Adrenal gland (tissue), 12 donors: ENCODE data around the gene FURIN. TPM values are rescaled to one million over a fixed set of nuclear protein-coding genes. Genes with fewer than 3 reads are reported as not detected.
"Not testable (repeated sequence)": the region's sequence is repeated elsewhere in the genome, so short reads cannot be mapped to it uniquely, and the experiment has no call there.

Experiments
- DNase-seq, 7 donors: peaks; one replicate each; pipeline ENCODE4 v3.0.0-alpha.2; 2019 to 2020
- H3K27ac ChIP-seq, 5 donors: fragments of 200-600 bp; sonication (generic) in 4 of 5; 1 replicate in 3 of 5; 2 replicates in 2 of 5; pipeline versions ENCODE4 v1.5.1 to v1.8.0; 2016 to 2020; ENCODE audit warnings: mild to moderate bottlenecking in 1 of 5
- H3K27me3 ChIP-seq: fragments of 200-600 bp; 2 replicates; pipeline ENCODE4 v1.8.0; 2021
- H3K36me3 ChIP-seq, 2 donors: fragments of 200-600 bp; replicated peaks in 1 of 2; 1 replicate in 1 of 2; 2 replicates in 1 of 2; pipeline versions ENCODE4 v1.5.1 to v1.8.0; 2018 to 2022
- H3K4me1 ChIP-seq, 2 donors: fragments of 200-600 bp; replicated peaks in 1 of 2; 1 replicate in 1 of 2; 2 replicates in 1 of 2; pipeline versions ENCODE4 v1.5.1 to v1.8.0; 2018 to 2021
- H3K4me3 ChIP-seq, 4 donors: fragments of 200-600 bp; sonication (generic) in 3 of 4; one replicate each; pipeline ENCODE4 v1.5.1; 2016 to 2018
- H3K9me3 ChIP-seq, 3 donors: fragments of 200-600 bp; sonication (generic) in 1 of 3; replicated peaks in 1 of 3; 1 replicate in 2 of 3; 2 replicates in 1 of 3; pipeline versions ENCODE4 v1.5.1 to v1.8.0; 2016 to 2021
- CTCF ChIP-seq, 6 experiments: fragments of 450-650 bp in 4 of 6; fragments of 200-600 bp in 2 of 6; sonication (generic) in 1 of 6; IDR thresholded peaks; 1 replicate in 5 of 6; 2 replicates in 1 of 6; pipeline versions ENCODE4 v1.5.1 to v1.8.0; 2016 to 2021; ENCODE audit warnings: antibody characterized with exemption in 6 of 6, mild to moderate bottlenecking in 2 of 6, moderate library complexity in 1 of 6
- POLR2A ChIP-seq, 2 donors: fragments of 450-650 bp; IDR thresholded peaks; one replicate each; pipeline ENCODE4 v1.6.1; 2017; ENCODE audit warnings: antibody characterized with exemption in 2 of 2, mild to moderate bottlenecking in 2 of 2, moderate library complexity in 1 of 2
- WGBS, 4 donors: extraction: QIAGEN DNeasy Blood & Tissue Kit in 2 of 4; methylation state at CpG; one replicate each; pipeline versions ENCODE4 v1.1.5 to v1.1.7; 2013 to 2017; 5-methylcytosine and 5-hydroxymethylcytosine counted together
- intact Hi-C, 2 donors: fragments of 100-400 bp; cut with DNase I; formaldehyde crosslinking; loops; one replicate each; pipeline versions ENCODE4 v1.14.1 to v1.15.0; 2022 to 2023
- polyA plus RNA-seq, 3 donors: library from polyadenylated mRNA; stranded (reverse); fragments of 200-250 nt in 2 of 3; fragments of 350-450 nt in 1 of 3; fragmentation: Illumina TruSeq in 1 of 3; extraction: RNeasy Lipid Tissue Mini Kit (QIAGEN cat#74804) in 1 of 3; gene quantifications; one replicate each; pipeline ENCODE4 v1.2.3, GENCODE V29; 2013 to 2014
- total RNA-seq, 9 donors: library from RNA; depleted of rRNA in 4 of 9; stranded (reverse); fragments of >200 nt in 4 of 9; fragments of 120-200 nt in 1 of 9; fragmentation: NEBNext Ultra II Directional in 1 of 9; extraction: Animal tissue kit (Norgen Biotek cat#: 25700) in 1 of 9; gene quantifications; one replicate each; pipeline versions ENCODE4 v1.1.0 to v1.2.4, GENCODE V29; 2013 to 2023
- donor health status: healthy with polysubstance abuse.
- donor health status: Bipolar disorder and iron deficiency.
- donor health status: DM: yes; HTN: yes; CAD: no.
- donor health status: DM: no; HTN: no; CAD: no.
- donor health status: DM: no; HTN: no; CAD: no.
- donor health status: DM: yes; HTN: yes; CAD: no.

FURIN gene
- total and polyA plus RNA-seq, 12 donors: 11.5 to 119 (median 45.2) TPM

GRCh38 chr15:90892498-90893174 is 24.2 kb downstream of the FURIN start:
- TF ChIP-seq POLR2A (IDR thresholded peaks at IDR 0.05) (no peak), CTCF (IDR thresholded peaks at IDR 0.05) (no peak)
- intact Hi-C loops: no loop called here
- peaks cover 3 to 10% of the 10 kb centered on the region in 2 donors for H3K4me1 ChIP-seq
- DNase-seq: no peak
- no peak overlapping the region for H3K27ac ChIP-seq
- H3K36me3 ChIP-seq: peaks cover 0 to 65% of the 10 kb centered on the region in 2 donors
- no peak overlapping the region for H3K4me3 ChIP-seq
- WGBS, 4 donors: 90 to 93% (median 90%) methylated on average over 6 to 29 of the region's 29 CpGs
- no peaks in the 10 kb centered on the region for H3K27me3 ChIP-seq
- no peaks in the 10 kb centered on the region for H3K9me3 ChIP-seq

GRCh38 chr15:90893175-90894090 is 25.0 kb downstream of the FURIN start:
- Histone ChIP-seq H3K27ac (no peak overlapping the region), H3K9me3 (no peaks in the 10 kb centered on the region), H3K36me3 (peaks cover 0 to 65% of the 10 kb centered on the region in 2 donors), H3K4me1 (peaks cover 3 to 10% of the 10 kb centered on the region in 2 donors), H3K27me3 (no peaks in the 10 kb centered on the region), H3K4me3 (no peak overlapping the region)
- intact Hi-C loops: no loop called here
- DNase-seq: no peak
- no peak for TF ChIP-seq CTCF (IDR thresholded peaks at IDR 0.05)
- no peak for TF ChIP-seq POLR2A (IDR thresholded peaks at IDR 0.05)
- WGBS, 4 donors: 91 to 94% (median 91%) methylated on average over 6 to 33 of the region's 33 CpGs

GRCh38 chr15:90895571-90896117 is 27.3 kb downstream of the FURIN start:
- intact Hi-C loops: no loop called here

GRCh38 chr15:90897131-90897655 is 28.8 kb downstream of the FURIN start:
- DNase-seq, intact Hi-C loops, H3K27me3 ChIP-seq, H3K9me3 ChIP-seq, H3K4me3 ChIP-seq, H3K27ac ChIP-seq: not testable (repeated sequence)
- peaks cover 0 to 33% of the 10 kb centered on the region in 2 donors for H3K36me3 ChIP-seq
- H3K4me1 ChIP-seq: peaks cover 3 to 18% of the 10 kb centered on the region in 2 donors
- 84 to 92% (median 90%) methylated on average over 14 of the region's 14 CpGs for WGBS, 4 donors

More at GRCh38 chr15:90895571-90896117, 27.3 kb downstream of the FURIN start:
- Histone ChIP-seq H3K4me3 (no peak overlapping the region), H3K27ac (no peak overlapping the region), H3K9me3 (no peaks in the 10 kb centered on the region), H3K4me1 (peaks cover 3 to 10% of the 10 kb centered on the region in 2 donors), H3K27me3 (no peaks in the 10 kb centered on the region), H3K36me3 (peaks cover 0 to 47% of the 10 kb centered on the region in 2 donors)
- peak; percentile 62 to 86 (median 76) for DNase-seq
- no peak for TF ChIP-seq POLR2A (IDR thresholded peaks at IDR 0.05)
- TF ChIP-seq CTCF (IDR thresholded peaks at IDR 0.05): peak in 5 of 6 experiments; percentile 29 to 57 (median 36)
- 16 to 49% (median 29%) methylated on average over 6 to 10 of the region's 10 CpGs for WGBS, 4 donors
